Measurements from ENCODE around the gene NAA16. TPM values are rescaled to one million over a fixed set of nuclear protein-coding genes. Genes with fewer than 3 reads are reported as not detected.

Gene NAA16
- total and polyA plus RNA-seq, 9 donors, result 14.5 to 31.1 (median 25.9) TPM

GRCh38 chr13:41398494-41399170, 87.6 kb downstream of the NAA16 start:
- H3K27ac ChIP-seq, result no peak overlapping the region
- WGBS, 3 donors, result 72 to 83% (median 80%) methylated on average over 7 of the region's 7 CpGs
- no peaks in the 10 kb centered on the region for H3K4me1 ChIP-seq (ENCODE audit: insufficient read depth)
- no peak for DNase-seq
- intact Hi-C loops (cut with DNase I), result no loop called here
- TF ChIP-seq CTCF (IDR thresholded peaks at IDR 0.05) (no peak), POLR2A (IDR thresholded peaks at IDR 0.05) (no peak), EP300 (IDR thresholded peaks at IDR 0.05) (no peak)
- H3K4me3 ChIP-seq, result no peak overlapping the region
- H3K36me3 ChIP-seq, result no peaks in the 10 kb centered on the region
- no peaks in the 10 kb centered on the region for H3K27me3 ChIP-seq
- H3K9me3 ChIP-seq, result no peaks in the 10 kb centered on the region

GRCh38 chr13:41401366-41401765, 90.3 kb downstream of the NAA16 start:
- intact Hi-C loops (cut with DNase I), result no loop called here
- H3K9me3 ChIP-seq, result no peaks in the 10 kb centered on the region
- TF ChIP-seq EP300 (IDR thresholded peaks at IDR 0.05), result no peak
- TF ChIP-seq CTCF (IDR thresholded peaks at IDR 0.05), result no peak
- TF ChIP-seq POLR2A (IDR thresholded peaks at IDR 0.05), result no peak
- no peak for DNase-seq
- no peaks in the 10 kb centered on the region for H3K27me3 ChIP-seq
- 83 to 91% (median 88%) methylated on average over 4 of the region's 4 CpGs for WGBS, 3 donors
- no peak overlapping the region for H3K27ac ChIP-seq
- no peak overlapping the region for H3K4me3 ChIP-seq
- no peaks in the 10 kb centered on the region for H3K4me1 ChIP-seq (ENCODE audit: insufficient read depth)
- no peaks in the 10 kb centered on the region for H3K36me3 ChIP-seq

DNA sequence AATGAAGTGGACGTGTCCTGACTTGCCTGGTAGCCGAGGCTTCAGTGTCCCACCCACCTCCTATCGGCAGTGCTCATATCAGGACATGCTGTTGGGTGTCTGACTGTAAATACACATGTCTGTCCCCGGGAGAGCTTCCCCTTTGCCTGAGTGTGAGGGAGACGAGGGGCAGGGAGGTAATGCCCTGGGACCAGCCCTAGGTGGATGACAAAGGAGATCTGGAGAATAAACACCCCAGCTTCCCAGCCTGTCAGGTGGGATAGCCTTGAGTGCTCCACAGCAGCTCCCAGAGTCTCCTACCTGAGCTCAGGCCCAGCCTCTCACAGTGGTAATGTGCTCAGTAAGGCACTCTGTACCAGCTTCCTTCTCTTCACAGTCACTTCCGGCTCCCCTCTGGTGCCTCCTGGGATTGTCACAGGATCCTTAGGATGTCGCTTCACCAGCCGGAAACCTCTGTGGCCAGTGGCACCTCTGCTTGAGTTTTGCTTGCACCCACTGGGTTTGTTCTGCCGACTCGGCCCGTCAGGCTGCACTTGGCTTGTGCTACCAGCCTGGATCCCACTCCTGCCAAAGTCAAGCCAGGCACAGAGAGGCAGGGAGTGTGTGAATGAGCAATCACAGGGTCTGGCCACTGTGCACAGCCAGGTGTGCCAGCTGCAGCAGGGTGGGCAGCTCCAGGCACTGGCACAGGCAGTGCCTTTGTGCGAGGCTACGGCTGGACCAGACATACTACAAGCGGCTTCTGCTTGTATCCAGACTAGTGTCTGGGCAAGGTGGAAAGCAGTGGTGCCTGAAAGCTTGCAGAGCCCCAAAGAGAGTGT, 91.8 kb downstream of the NAA16 start:
- Histone ChIP-seq H3K4me1 (ENCODE audit: insufficient read depth) (no peaks in the 10 kb centered on the region), H3K4me3 (no peak overlapping the region), H3K9me3 (no peaks in the 10 kb centered on the region), H3K36me3 (no peaks in the 10 kb centered on the region), H3K27ac (no peak overlapping the region), H3K27me3 (no peaks in the 10 kb centered on the region)
- WGBS, 3 donors, result 86 to 88% (median 87%) methylated on average over 14 of the region's 14 CpGs
- TF ChIP-seq POLR2A (IDR thresholded peaks at IDR 0.05) (no peak), CTCF (IDR thresholded peaks at IDR 0.05) (no peak), EP300 (IDR thresholded peaks at IDR 0.05) (no peak)
- intact Hi-C loops (cut with DNase I), result no loop called here
- DNase-seq, result no peak

DNA sequence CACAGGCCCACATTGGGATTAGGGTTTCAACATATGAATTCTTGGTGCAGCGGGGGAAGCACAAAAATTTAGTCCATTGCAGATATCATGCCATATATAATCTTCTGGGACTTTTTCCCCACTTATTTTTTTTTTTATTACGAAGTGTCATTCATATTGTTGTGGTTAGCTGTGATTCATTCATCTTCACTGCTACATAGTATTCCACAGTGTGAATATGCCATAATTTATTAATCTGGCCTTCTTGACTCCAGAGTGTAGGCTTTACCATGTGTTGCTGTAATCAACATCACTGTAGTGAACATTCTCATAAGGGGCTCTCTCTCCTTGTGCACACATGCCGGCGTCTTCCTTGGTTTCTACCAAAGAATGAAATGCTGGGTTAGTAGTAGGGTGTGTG, 92.9 kb downstream of the NAA16 start:
- H3K27ac ChIP-seq, result no peak overlapping the region
- no peak for TF ChIP-seq CTCF (IDR thresholded peaks at IDR 0.05)
- no peak for TF ChIP-seq EP300 (IDR thresholded peaks at IDR 0.05)
- TF ChIP-seq POLR2A (IDR thresholded peaks at IDR 0.05), result no peak
- intact Hi-C loops (cut with DNase I), result no loop called here

More for the DNA sequence above, 92.9 kb downstream of the NAA16 start:
- Histone ChIP-seq H3K36me3 (no peaks in the 10 kb centered on the region), H3K4me1 (ENCODE audit: insufficient read depth) (no peaks in the 10 kb centered on the region), H3K27me3 (no peaks in the 10 kb centered on the region), H3K4me3 (no peak overlapping the region), H3K9me3 (no peaks in the 10 kb centered on the region)
- WGBS, 3 donors, result 96 to 99% (median 97%) methylated on average over 4 of the region's 4 CpGs
- DNase-seq, result no peak
